ENCODE measurements around the gene HEMK1.

Gene HEMK1

GRCh38 chr3:50567011-50567385, 2.3 kb upstream of the HEMK1 start:
- TF ChIP-seq EZH2phosphoT487 (IDR thresholded peaks at IDR 0.05; ENCODE audit: borderline replicate concordance) = no peak
- TF ChIP-seq CTCF (conservative IDR thresholded peaks at IDR 0.05; ENCODE audit: low read length) = no peak
- Histone ChIP-seq H3K9me2 (replicated peaks; ENCODE audit: low read depth, low read length) (no peaks in the 10 kb centered on the region), H3K79me2 (ENCODE audit: insufficient read depth, low read length) (peaks cover 8% of the 10 kb centered on the region; the same call in 1 of the 2 replicates), H3K9ac (ENCODE audit: low read depth, low read length, poor library complexity, severe bottlenecking) (peak overlapping the region; percentile 82), H3K27me3 (ENCODE audit: insufficient read depth, low read length, poor library complexity, severe bottlenecking) (no peaks in the 10 kb centered on the region), H3K4me1 (ENCODE audit: insufficient read depth, low read length, poor library complexity, severe bottlenecking) (peaks cover 18% of the 10 kb centered on the region), H2AFZ (ENCODE audit: low read length) (peak overlapping the region; percentile 79), H3K4me3 (ENCODE audit: low read length, poor library complexity, severe bottlenecking) (peak overlapping the region; percentile 96), H3K36me3 (ENCODE audit: insufficient read depth, low read length) (no peaks in the 10 kb centered on the region), H3F3A (ENCODE audit: low read depth) (no peaks in the 10 kb centered on the region), H3K4me2 (ENCODE audit: low read depth, low read length, poor library complexity, severe bottlenecking) (peak overlapping the region; percentile 82), H4K20me1 (ENCODE audit: insufficient read depth, low read length, poor library complexity, severe bottlenecking) (no peaks in the 10 kb centered on the region), H3K9me3 (ENCODE audit: insufficient read depth, low read depth, low read length) (no peaks in the 10 kb centered on the region)

DNA sequence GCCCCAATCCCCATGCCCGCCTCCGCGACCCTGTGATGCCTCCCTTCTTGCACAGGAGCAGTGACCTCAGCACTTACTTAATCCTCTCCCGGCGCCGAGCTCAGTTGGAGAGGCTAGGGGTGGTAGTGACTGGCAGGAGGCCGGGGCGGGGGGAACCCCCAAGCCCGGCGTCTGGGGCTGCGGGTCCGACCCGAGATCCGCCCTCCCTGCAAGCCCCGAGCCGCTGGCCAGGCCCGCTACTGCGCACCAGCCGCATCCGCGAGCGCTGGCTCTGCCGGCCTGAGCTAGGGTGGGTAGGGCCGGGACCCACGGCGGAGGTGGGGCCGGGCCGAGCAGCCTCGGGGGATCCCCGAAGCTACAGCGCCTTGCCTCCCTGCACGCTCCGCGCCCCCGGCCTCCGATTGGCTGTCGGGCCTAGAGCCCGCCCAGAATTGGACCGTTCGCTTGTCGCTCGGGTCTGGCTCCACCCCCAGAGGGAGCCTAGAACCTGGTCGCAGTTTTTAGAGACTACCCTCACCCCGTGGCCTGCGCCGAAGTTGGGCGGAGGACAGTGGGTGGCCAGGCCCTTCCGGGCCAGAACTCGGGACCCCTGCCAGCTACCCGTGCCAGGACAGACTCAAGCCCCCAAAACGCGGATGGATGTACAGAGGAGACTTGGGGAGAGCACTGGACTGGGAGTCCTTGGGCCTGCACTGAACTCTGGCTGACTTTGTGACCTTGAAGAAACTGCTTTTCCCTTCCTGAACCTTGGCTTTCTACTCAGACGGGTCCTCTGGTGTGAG, 1.7 kb upstream of the HEMK1 start, which contains the start of gene C3orf18:
Gene C3orf18, minus strand, starts transcription at position 362 of the 782 bp plus-strand sequence. CDS start 2,048 bp downstream, outside the sequence.
- H3K27me3 ChIP-seq (ENCODE audit: insufficient read depth, low read length, poor library complexity, severe bottlenecking) = no peaks in the 10 kb centered on the region
- H3K36me3 ChIP-seq (ENCODE audit: insufficient read depth, low read length) = no peaks in the 10 kb centered on the region
- no peaks in the 10 kb centered on the region for H3K9me3 ChIP-seq (ENCODE audit: insufficient read depth, low read depth, low read length)
- H3K9me2 ChIP-seq (replicated peaks; ENCODE audit: low read depth, low read length) = no peaks in the 10 kb centered on the region
- peaks cover 8% of the 10 kb centered on the region; the same call in 1 of the 2 replicates for H3K79me2 ChIP-seq (ENCODE audit: insufficient read depth, low read length)
- no peaks in the 10 kb centered on the region for H4K20me1 ChIP-seq (ENCODE audit: insufficient read depth, low read length, poor library complexity, severe bottlenecking)
- peak within 1 kb of the TSS; percentile 82 for H3K9ac ChIP-seq (ENCODE audit: low read depth, low read length, poor library complexity, severe bottlenecking)
- peak within 1 kb of the TSS; percentile 79 for H2AFZ ChIP-seq (ENCODE audit: low read length)
- H3K4me3 ChIP-seq (ENCODE audit: low read length, poor library complexity, severe bottlenecking) = peak within 1 kb of the TSS; percentile 96
- H3K4me1 ChIP-seq (ENCODE audit: insufficient read depth, low read length, poor library complexity, severe bottlenecking) = peaks cover 18% of the 10 kb centered on the region
- TF ChIP-seq CTCF (conservative IDR thresholded peaks at IDR 0.05; ENCODE audit: low read length) (no peak), EZH2phosphoT487 (IDR thresholded peaks at IDR 0.05; ENCODE audit: borderline replicate concordance) (no peak)
- H3F3A ChIP-seq (ENCODE audit: low read depth) = no peaks in the 10 kb centered on the region
- H3K4me2 ChIP-seq (ENCODE audit: low read depth, low read length, poor library complexity, severe bottlenecking) = peak within 1 kb of the TSS; percentile 82

DNA sequence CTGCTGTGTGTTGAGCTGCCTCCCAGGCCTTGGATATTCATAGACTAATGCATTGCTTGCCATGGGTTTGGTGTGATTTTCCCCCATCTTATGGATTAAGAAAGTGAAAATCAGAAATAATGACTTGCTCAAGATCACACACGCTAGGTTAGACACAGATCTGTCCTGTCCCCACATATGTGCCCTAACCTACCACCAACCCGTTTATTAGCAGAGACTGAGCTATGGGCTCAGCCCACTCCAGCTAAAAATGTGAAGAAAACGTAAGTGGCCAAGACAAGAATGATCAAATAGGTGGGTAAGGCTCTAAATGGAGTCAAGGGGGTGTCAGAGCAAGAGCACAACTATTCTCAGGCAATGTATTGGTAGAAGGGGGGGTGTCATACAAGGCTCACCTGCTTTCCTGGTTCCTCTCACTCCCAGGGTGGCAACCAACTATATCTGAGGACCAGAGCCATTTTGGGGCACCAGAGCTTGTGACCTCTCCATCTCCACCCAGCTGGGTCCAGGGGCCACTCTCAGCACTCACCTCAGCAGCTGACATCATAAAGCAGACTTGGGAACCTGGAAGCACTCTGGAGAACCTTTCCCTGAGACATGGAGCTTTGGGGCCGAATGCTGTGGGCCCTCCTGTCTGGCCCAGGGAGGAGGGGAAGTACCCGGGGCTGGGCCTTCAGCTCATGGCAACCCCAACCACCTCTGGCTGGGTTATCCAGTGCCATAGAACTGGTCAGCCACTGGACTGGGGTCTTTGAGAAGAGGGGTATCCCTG, 1.4 kb downstream of the HEMK1 start:
- peaks cover 8% of the 10 kb centered on the region; the same call in 1 of the 2 replicates for H3K79me2 ChIP-seq (ENCODE audit: insufficient read depth, low read length)
- H3K4me2 ChIP-seq (ENCODE audit: low read depth, low read length, poor library complexity, severe bottlenecking) = peak overlapping the region; percentile 82
- no peaks in the 10 kb centered on the region for H3K9me3 ChIP-seq (ENCODE audit: insufficient read depth, low read depth, low read length)
- H3K9me2 ChIP-seq (replicated peaks; ENCODE audit: low read depth, low read length) = no peaks in the 10 kb centered on the region
- H3K9ac ChIP-seq (ENCODE audit: low read depth, low read length, poor library complexity, severe bottlenecking) = peak overlapping the region; percentile 82
- H3K27me3 ChIP-seq (ENCODE audit: insufficient read depth, low read length, poor library complexity, severe bottlenecking) = no peaks in the 10 kb centered on the region
- no peaks in the 10 kb centered on the region for H3F3A ChIP-seq (ENCODE audit: low read depth)
- TF ChIP-seq CTCF (conservative IDR thresholded peaks at IDR 0.05; ENCODE audit: low read length) = no peak
- H3K36me3 ChIP-seq (ENCODE audit: insufficient read depth, low read length) = no peaks in the 10 kb centered on the region
- no peaks in the 10 kb centered on the region for H4K20me1 ChIP-seq (ENCODE audit: insufficient read depth, low read length, poor library complexity, severe bottlenecking)
- H3K4me1 ChIP-seq (ENCODE audit: insufficient read depth, low read length, poor library complexity, severe bottlenecking) = peaks cover 18% of the 10 kb centered on the region
- H2AFZ ChIP-seq (ENCODE audit: low read length) = no peak overlapping the region
- peak overlapping the region; percentile 96 for H3K4me3 ChIP-seq (ENCODE audit: low read length, poor library complexity, severe bottlenecking)

All from Loucy (cell line).